H1 (cell line): ENCODE measurements around the gene OR6K2. TPM values are rescaled to one million over a fixed set of nuclear protein-coding genes. Genes with fewer than 3 reads are reported as not detected.

Source experiments
- CTCF ChIA-PET: fragments of 300-600 bp; sonication (Branson Sonifier 250); formaldehyde crosslinking; loops from one replicate; lab custom pipeline; 2021; ENCODE audit not compliant: partially characterized antibody; lab: Charles Lee
- POLR2A ChIA-PET: fragments of 300-600 bp; sonication (Branson Sonifier 250); formaldehyde crosslinking; loops from one replicate; lab custom pipeline; 2021; ENCODE audit warnings: inconsistent platforms; ENCODE audit not compliant: partially characterized antibody; lab: Charles Lee
- DNase-seq, 2 experiments: peaks; one replicate each; pipeline versions ENCODE4 v3.0.0 to v3.0.0-alpha.2; 2010 to 2022; ENCODE audit warnings: low spot score in 2 of 2, low read depth in 1 of 2, mixed read lengths in 1 of 2
- FAIRE-seq: peaks from 2 replicates; lab custom pipeline; 2011; peaks lifted over from hg19 to GRCh38; lab: Jason Lieb, UNC
- H2AFZ ChIP-seq: 2 replicates; pipeline ENCODE4 v1.8.1; 2012; ENCODE audit warnings: low read length, inconsistent platforms
- H2AK5ac ChIP-seq: 2 replicates; pipeline ENCODE4 v1.6.1; 2013; ENCODE audit warnings: low read depth, low read length
- H2BK120ac ChIP-seq: replicated peaks from 2 replicates; pipeline ENCODE3; 2013; ENCODE audit warnings: low read depth, low read length, inconsistent platforms
- H2BK12ac ChIP-seq: 2 replicates; pipeline ENCODE4 v1.6.1; 2013; ENCODE audit warnings: low read depth, low read length
- H2BK15ac ChIP-seq: 2 replicates; pipeline ENCODE4 v1.6.1; 2013; ENCODE audit warnings: low read length
- H2BK20ac ChIP-seq: 2 replicates; pipeline ENCODE4 v1.6.1; 2013; ENCODE audit warnings: low read length
- H2BK5ac ChIP-seq: 2 replicates; pipeline ENCODE4 v1.6.1; 2013; ENCODE audit warnings: low read depth, low read length
- H3K14ac ChIP-seq: 2 replicates; pipeline ENCODE4 v1.6.1; 2013; ENCODE audit warnings: inconsistent platforms; ENCODE audit not compliant: insufficient read length
- H3K18ac ChIP-seq: 2 replicates; pipeline ENCODE4 v1.6.1; 2013; ENCODE audit warnings: low read length; ENCODE audit errors: extremely low read depth
- H3K23ac ChIP-seq: 2 replicates; pipeline ENCODE4 v1.6.1; 2013; ENCODE audit warnings: inconsistent platforms; ENCODE audit not compliant: insufficient read length
- H3K23me2 ChIP-seq: 2 replicates; pipeline ENCODE4 v1.6.1; 2013; ENCODE audit warnings: low read depth, low read length
- H3K27ac ChIP-seq: 2 replicates; pipeline ENCODE4 v1.6.1; 2011; ENCODE audit warnings: low read depth, low read length, inconsistent platforms
- H3K27me3 ChIP-seq, 4 experiments: replicated peaks in 1 of 4; 1 replicate in 1 of 4; 2 replicates in 3 of 4; pipeline versions ENCODE4 v1.6.1 to v1.8.1; 2011 to 2013; ENCODE audit warnings: low read length in 3 of 4, mild to moderate bottlenecking in 3 of 4, inconsistent platforms in 2 of 4, mixed read lengths in 2 of 4, moderate library complexity in 1 of 4; ENCODE audit not compliant: control insufficient read depth in 3 of 4, insufficient read depth in 3 of 4; ENCODE audit errors: extremely low read depth in 1 of 4
- H3K36me3 ChIP-seq, 4 experiments: 2 replicates each; pipeline versions ENCODE4 v1.6.1 to v1.8.1; 2011 to 2013; ENCODE audit warnings: mild to moderate bottlenecking in 4 of 4, low read length in 3 of 4, moderate library complexity in 2 of 4, control low read depth in 1 of 4, inconsistent platforms in 1 of 4; ENCODE audit not compliant: insufficient read depth in 4 of 4, control insufficient read depth in 2 of 4
- H3K4ac ChIP-seq: replicated peaks from 2 replicates; pipeline ENCODE3; 2013; ENCODE audit warnings: low read length, low read depth, mixed read lengths, inconsistent platforms; ENCODE audit not compliant: insufficient read length
- H3K4me1 ChIP-seq, 4 experiments: replicated peaks in 1 of 4; 1 replicate in 1 of 4; 2 replicates in 3 of 4; pipeline versions ENCODE4 v1.6.1 to v1.8.1; 2011 to 2013; ENCODE audit warnings: low read length in 3 of 4, inconsistent platforms in 2 of 4, mixed read lengths in 1 of 4; ENCODE audit not compliant: insufficient read depth in 4 of 4, control insufficient read depth in 3 of 4
- H3K4me2 ChIP-seq, 2 experiments: 2 replicates each; pipeline versions ENCODE4 v1.6.1 to v1.8.1; 2011 to 2013; ENCODE audit warnings: low read depth in 2 of 2, low read length in 2 of 2, control low read depth in 1 of 2, inconsistent platforms in 1 of 2, mild to moderate bottlenecking in 1 of 2; ENCODE audit not compliant: insufficient read depth in 1 of 2
- H3K4me3 ChIP-seq, 4 experiments: fragments of 200-600, 300-600 bp in 1 of 4; sonication (generic), shearing (Covaris generic), sonication (Bioruptor Twin) in 1 of 4; 2 replicates each; pipeline versions ENCODE4 v1.5.1 to v1.8.1; 2011 to 2016; ENCODE audit warnings: low read length in 4 of 4, low read depth in 3 of 4, control low read depth in 2 of 4, inconsistent platforms in 2 of 4, mild to moderate bottlenecking in 2 of 4, mixed read lengths in 1 of 4, moderate library complexity in 1 of 4; ENCODE audit not compliant: insufficient read depth in 2 of 4; ENCODE audit errors: extremely low read depth in 1 of 4
- H3K56ac ChIP-seq: replicated peaks from 2 replicates; pipeline ENCODE3; 2013; ENCODE audit warnings: low read depth, mild to moderate bottlenecking, mixed read lengths, low read length, inconsistent platforms; ENCODE audit not compliant: insufficient read length
- H3K79me1 ChIP-seq: 2 replicates; pipeline ENCODE4 v1.6.1; 2013; ENCODE audit warnings: low read depth, low read length, control low read depth
- H3K79me2 ChIP-seq, 2 experiments: 2 replicates each; pipeline versions ENCODE4 v1.6.1 to v1.8.1; 2012 to 2013; ENCODE audit warnings: low read length in 2 of 2, mild to moderate bottlenecking in 2 of 2, inconsistent platforms in 1 of 2; ENCODE audit not compliant: insufficient read depth in 2 of 2, control insufficient read depth in 1 of 2
- H3K9ac ChIP-seq, 4 experiments: replicated peaks in 1 of 4; 1 replicate in 1 of 4; 2 replicates in 3 of 4; pipeline versions ENCODE4 v1.6.1 to v1.8.1; 2011 to 2013; ENCODE audit warnings: low read depth in 3 of 4, low read length in 3 of 4, control low read depth in 2 of 4, mild to moderate bottlenecking in 2 of 4, moderate library complexity in 2 of 4, inconsistent platforms in 1 of 4; ENCODE audit errors: extremely low read depth in 1 of 4
- H3K9me3 ChIP-seq, 2 experiments: 2 replicates each; pipeline versions ENCODE4 v1.6.1 to v1.8.1; 2012 to 2013; ENCODE audit warnings: mild to moderate bottlenecking in 2 of 2, moderate library complexity in 2 of 2, control low read depth in 1 of 2, inconsistent platforms in 1 of 2, low read depth in 1 of 2, low read length in 1 of 2, mixed read lengths in 1 of 2; ENCODE audit not compliant: insufficient read depth in 2 of 2
- H4K20me1 ChIP-seq, 2 experiments: replicated peaks in 1 of 2; 2 replicates each; pipeline versions ENCODE3 to v1.8.1; 2011 to 2013; ENCODE audit warnings: inconsistent platforms in 2 of 2, low read length in 2 of 2, mild to moderate bottlenecking in 1 of 2; ENCODE audit not compliant: insufficient read depth in 2 of 2, control insufficient read depth in 1 of 2
- H4K5ac ChIP-seq: 2 replicates; pipeline ENCODE4 v1.6.1; 2013; ENCODE audit warnings: low read length, low read depth, mixed read lengths, inconsistent platforms; ENCODE audit not compliant: insufficient read length
- H4K8ac ChIP-seq: 2 replicates; pipeline ENCODE4 v1.8.0; 2013; ENCODE audit warnings: mild to moderate bottlenecking, moderate library complexity, low read length, inconsistent platforms; ENCODE audit not compliant: insufficient read depth; ENCODE audit errors: extremely low read depth
- H4K91ac ChIP-seq: replicated peaks from 2 replicates; pipeline ENCODE3; 2013; ENCODE audit warnings: low read length, mixed read lengths, inconsistent platforms; ENCODE audit not compliant: insufficient read length
- ATF2 ChIP-seq: IDR thresholded peaks from 2 replicates; pipeline ENCODE4 v1.6.1; 2012; ENCODE audit warnings: low read length, inconsistent platforms
- CTCF ChIP-seq, 3 experiments: IDR thresholded peaks; 1 replicate in 2 of 3; 2 replicates in 1 of 3; pipeline versions ENCODE4 v1.5.1 to v1.6.1; 2011; ENCODE audit warnings: low read length in 3 of 3, mild to moderate bottlenecking in 3 of 3, inconsistent platforms in 2 of 3, low read depth in 1 of 3, moderate library complexity in 1 of 3; ENCODE audit not compliant: insufficient read depth in 1 of 3; ENCODE audit errors: control extremely low read depth in 1 of 3
- KDM1A ChIP-seq: fragments of 200-600, 300-600 bp; sonication (generic); IDR thresholded peaks from 2 replicates; pipeline ENCODE4 v1.7.1; 2016; ENCODE audit warnings: mild to moderate bottlenecking, low read length, borderline replicate concordance
- KDM4A ChIP-seq: IDR thresholded peaks from one replicate; pipeline ENCODE4 v1.7.1; 2012; ENCODE audit warnings: low read depth, mild to moderate bottlenecking, moderate library complexity, low read length, inconsistent platforms; ENCODE audit not compliant: severe bottlenecking
- KDM5A ChIP-seq: fragments of 200-600 bp; IDR thresholded peaks from 2 replicates; pipeline ENCODE4 v1.7.1; 2012; ENCODE audit warnings: mild to moderate bottlenecking, low read length, inconsistent platforms, mixed read lengths
- NRF1 ChIP-seq: IDR thresholded peaks from 2 replicates; pipeline ENCODE4 v1.6.1; 2011; ENCODE audit warnings: mild to moderate bottlenecking, low read depth, low read length, improper control_type of control experiment
- PHF8 ChIP-seq: fragments of 200-600 bp; sonication (generic); conservative IDR thresholded peaks from 2 replicates; pipeline ENCODE4 v1.7.1; 2012; ENCODE audit warnings: low read depth, mild to moderate bottlenecking, inconsistent platforms, low read length, moderate library complexity
- POLR2AphosphoS5 ChIP-seq: IDR thresholded peaks from 2 replicates; pipeline ENCODE4 v1.6.1; 2011; ENCODE audit warnings: low read depth, low read length
- SP4 ChIP-seq: IDR thresholded peaks from 2 replicates; pipeline ENCODE4 v1.6.1; 2012; ENCODE audit warnings: low read length, inconsistent platforms
- SRF ChIP-seq: IDR thresholded peaks from 2 replicates; pipeline ENCODE4 v1.6.1; 2011; ENCODE audit warnings: mild to moderate bottlenecking, low read depth, low read length, moderate library complexity
- TCF12 ChIP-seq: IDR thresholded peaks from 2 replicates; pipeline ENCODE4 v1.6.1; 2011; ENCODE audit warnings: low read depth, mild to moderate bottlenecking, low read length
- WGBS, 2 experiments: shearing (Covaris generic) in 1 of 2; methylation state at CpG; one replicate each; pipeline versions ENCODE4 v1.1.6 to v1.1.7; 2013 to 2015; ENCODE audit warnings: low lambda C conversion rate in 2 of 2, mixed read lengths in 2 of 2, inconsistent platforms in 1 of 2, low coverage in 1 of 2, missing lambda C conversion rate in 1 of 2; ENCODE audit not compliant: insufficient replicate concordance in 2 of 2, insufficient coverage in 1 of 2, insufficient read length in 1 of 2; ENCODE audit errors: extremely low coverage in 1 of 2, missing lambda C conversion rate in 1 of 2; 5-methylcytosine and 5-hydroxymethylcytosine counted together
- polyA plus RNA-seq, 7 experiments: library from polyadenylated mRNA; depleted of rRNA in 3 of 7; stranded (reverse) in 5 of 7; unstranded in 2 of 7; fragments of >200 nt in 5 of 7; fragments of 200-250 nt in 2 of 7; gene quantifications; 1 replicate in 5 of 7; 2 replicates in 1 of 7; 4 replicates in 1 of 7; pipeline versions ENCODE4 v1.2.1 to v1.2.3, GENCODE V29; 2011 to 2013; ENCODE audit warnings: missing spikeins in 2 of 7, mixed read lengths in 2 of 7
- total RNA-seq: library from RNA; stranded (reverse); fragmentation: NEBNext Ultra II Directional; extraction: Animal tissue kit (Norgen Biotek cat#: 25700); gene quantifications from 2 replicates; pipeline ENCODE4 v1.2.1, GENCODE V29; 2021

OR6K2 gene
- total and polyA plus RNA-seq, 2 of the 8 experiments (the other 6 are each of a cell fraction or from before 2014, with no cell fraction given), result not detected

- Histone ChIP-seq H3K4me3 (no peak overlapping the region), H2AFZ (no peak overlapping the region), H3K23me2 (no peaks in the 10 kb centered on the region), H3K79me2 (no peaks in the 10 kb centered on the region), H3K27ac (no peak overlapping the region), H4K20me1 (no peaks in the 10 kb centered on the region), H2BK120ac (no peak overlapping the region), H2BK12ac (no peak overlapping the region), H3K27me3 (no peaks in the 10 kb centered on the region), H2BK20ac (no peak overlapping the region), H3K23ac (no peak overlapping the region), H3K14ac (no peak overlapping the region), H3K9me3 (no peaks in the 10 kb centered on the region), H2BK5ac (no peak overlapping the region), H4K91ac (no peak overlapping the region), H3K18ac (no peak overlapping the region), H3K56ac (no peak overlapping the region), H3K4me1 (no peaks in the 10 kb centered on the region), H3K9ac (no peak overlapping the region), H3K4ac (no peak overlapping the region), H2BK15ac (no peak overlapping the region), H3K36me3 (no peaks in the 10 kb centered on the region), H3K4me2 (no peak overlapping the region), H3K79me1 (no peaks in the 10 kb centered on the region), H4K8ac (no peak overlapping the region), H4K5ac (no peak overlapping the region), H2AK5ac (no peak overlapping the region)
- DNase-seq (no peak), FAIRE-seq (no peak)
- ChIA-PET CTCF (interaction anchor here (0.5 kb wide), 1 partner anchor 181 kb away, joined by 3 read pairs; no protein-coding TSS in a partner anchor), POLR2A (no interaction called here)
- WGBS, 2 experiments, result 82% methylated on average over 8 of the region's 8 CpGs; no CpG with 5 or more reads in 1 of the 2 experiments
- TF ChIP-seq ATF2 (no peak), KDM4A (no peak), SP4 (no peak), KDM5A (no peak), PHF8 (no peak), CTCF (IDR thresholded peaks at IDR 0.05; ENCODE audit: control extremely low read depth in 1 of 3, insufficient read depth in 1 of 3, low read depth in 1 of 3, low read length in 3 of 3) (no peak), TCF12 (no peak), SRF (no peak), POLR2AphosphoS5 (no peak), NRF1 (no peak), KDM1A (no peak)
Observed at GRCh38 chr1:158666037-158666436, 34.4 kb downstream of the OR6K2 start.
